OCI-LY3 (cell line): ENCODE results near the gene ANKRD33B.

Source experiments
- CTCF ChIP-seq: fragments of 200-600, 300-600 bp; sonication (generic); IDR thresholded peaks from 2 replicates; pipeline ENCODE4 v1.5.1; 2014; ENCODE audit warnings: antibody characterized with exemption, low read length, low read depth
- EZH2phosphoT487 ChIP-seq: fragments of 200-600 bp; shearing (Covaris generic); IDR thresholded peaks from 2 replicates; pipeline ENCODE4 v1.6.1; 2018; ENCODE audit warnings: antibody characterized with exemption, mixed run types, low read depth

DNA sequence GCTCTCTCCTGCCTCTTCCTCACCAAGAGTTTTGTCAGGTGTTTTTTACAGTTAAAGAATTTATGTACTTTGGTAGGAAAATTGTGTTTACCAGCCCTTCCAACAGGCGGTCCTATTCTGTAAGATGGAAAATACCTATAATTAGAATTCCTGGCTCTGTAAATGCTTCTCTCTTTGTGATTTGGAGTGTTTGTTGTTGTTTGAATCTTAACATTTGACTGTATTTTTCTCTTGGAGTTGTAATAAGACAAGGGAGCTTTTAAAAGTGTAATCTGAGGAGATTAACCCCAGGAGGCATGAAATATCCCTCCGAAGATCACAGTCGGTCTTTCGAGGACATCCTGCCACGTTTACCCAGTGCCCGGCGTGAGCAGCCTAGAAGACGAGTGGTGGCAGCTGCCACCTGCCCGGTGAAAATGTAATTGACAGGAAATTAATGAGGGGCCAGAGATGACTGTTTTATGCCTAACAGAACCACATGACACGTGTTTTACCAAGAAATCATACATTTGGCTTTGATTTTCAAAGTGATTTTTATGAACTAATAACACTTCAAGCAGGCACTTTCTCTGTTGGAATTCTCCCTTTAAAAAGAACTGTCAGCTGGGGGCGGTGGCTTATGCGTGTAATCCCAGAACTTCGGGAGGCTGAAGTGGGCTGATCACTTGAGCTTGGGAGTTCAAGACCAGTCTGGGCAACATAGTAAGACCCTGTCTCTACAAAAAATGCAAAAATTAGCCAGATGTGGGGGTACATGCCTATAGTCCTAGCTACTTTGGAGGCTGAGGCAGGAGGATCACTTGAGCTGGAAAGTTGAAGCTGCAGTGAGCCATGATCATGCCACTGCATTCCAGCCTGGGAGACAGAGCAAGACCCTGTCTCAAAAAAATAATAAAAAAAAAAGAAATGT, 20.0 kb downstream of the ANKRD33B start:
- TF ChIP-seq CTCF (no peak; the same call in 1 of the 2 replicates), EZH2phosphoT487 (no peak)
